ENCODE measurements around the gene DNLZ.

DNLZ gene

DNA sequence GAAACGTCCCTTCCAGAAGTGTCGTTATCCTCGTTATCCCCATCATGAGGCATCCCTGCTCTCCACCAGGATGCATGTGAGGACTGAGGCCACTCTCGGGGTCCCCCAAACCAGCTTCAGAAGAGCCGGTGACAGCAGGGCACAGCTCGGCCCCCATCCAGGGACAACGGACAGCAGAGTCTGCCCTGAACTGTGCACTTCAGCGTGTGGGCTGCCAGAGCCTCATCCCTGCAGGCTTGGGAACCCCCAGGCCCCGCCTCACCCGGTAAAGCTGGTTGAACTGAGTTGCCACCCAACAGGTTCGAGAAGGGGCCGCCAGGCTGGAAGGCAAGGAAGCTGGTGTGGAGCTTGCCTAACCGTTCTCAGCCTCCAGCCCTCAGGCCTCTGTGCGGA, 10.6 kb upstream of the DNLZ start:
- Mint-ChIP-seq H3K4me1 (ENCODE audit: low read depth) (no peaks in the 10 kb centered on the region), H3K27me3 (no peaks in the 10 kb centered on the region), H3K4me3 (no peak overlapping the region), H3K36me3 (ENCODE audit: low read depth) (peaks cover 39% of the 10 kb centered on the region), H3K27ac (no peak overlapping the region), H3K9me3 (no peaks in the 10 kb centered on the region)
- DNase-seq = no peak

DNA sequence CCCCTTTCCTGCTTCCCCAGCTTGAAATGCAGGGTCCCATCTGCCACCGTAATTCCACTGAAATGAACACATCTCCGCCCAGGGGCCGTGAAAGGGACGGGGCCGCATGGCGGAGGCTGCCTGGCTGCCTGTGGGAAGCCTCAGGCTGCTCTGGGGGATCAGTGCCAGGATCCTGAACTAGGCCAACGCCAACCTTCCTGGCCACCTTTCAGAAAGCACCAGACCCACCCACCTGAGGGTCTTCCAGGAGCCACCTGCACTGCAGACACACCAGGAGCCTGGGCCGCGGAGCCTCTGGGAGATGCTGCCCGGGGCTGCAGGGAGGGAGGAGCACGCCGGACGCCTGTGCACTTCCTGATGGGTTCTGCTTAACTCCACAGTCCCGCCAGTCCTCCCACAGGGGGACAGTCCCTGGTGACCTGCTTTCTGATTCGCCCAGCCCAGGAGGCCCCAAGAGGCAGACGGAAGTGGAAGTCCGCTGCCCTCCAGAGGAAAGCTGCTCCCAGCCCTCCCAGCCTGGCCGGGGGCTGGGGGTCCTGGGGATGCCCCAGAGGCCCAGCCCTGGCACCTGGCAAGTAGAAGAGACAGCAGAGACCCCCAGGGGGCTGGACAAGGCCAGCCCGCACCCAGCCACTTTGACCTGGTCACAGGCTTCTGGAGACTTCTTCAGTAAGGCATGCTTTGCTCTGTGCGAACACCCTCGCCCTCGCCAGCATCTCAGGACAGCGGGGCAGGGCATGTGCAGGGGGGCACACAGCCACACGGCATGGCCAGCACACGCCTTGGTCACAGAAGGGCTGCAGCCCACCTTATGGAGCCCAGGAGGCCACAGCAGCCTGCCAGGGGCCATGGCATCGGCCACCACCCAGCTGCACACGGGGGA, 10.0 kb upstream of the DNLZ start, which contains the start of gene CARD9:
TSS of gene CARD9 (minus strand) at position 370 of the 883 bp plus-strand sequence. CDS start 1,591 bp downstream, outside the sequence.
- Mint-ChIP-seq H3K36me3 (ENCODE audit: low read depth) (peaks cover 32% of the 10 kb centered on the region), H3K9me3 (no peaks in the 10 kb centered on the region), H3K4me3 (peak within 1 kb of the TSS; percentile 50), H3K27me3 (no peaks in the 10 kb centered on the region), H3K27ac (peak within 1 kb of the TSS; percentile 29), H3K4me1 (ENCODE audit: low read depth) (no peaks in the 10 kb centered on the region)
- DNase-seq = peak; percentile 33

DNA sequence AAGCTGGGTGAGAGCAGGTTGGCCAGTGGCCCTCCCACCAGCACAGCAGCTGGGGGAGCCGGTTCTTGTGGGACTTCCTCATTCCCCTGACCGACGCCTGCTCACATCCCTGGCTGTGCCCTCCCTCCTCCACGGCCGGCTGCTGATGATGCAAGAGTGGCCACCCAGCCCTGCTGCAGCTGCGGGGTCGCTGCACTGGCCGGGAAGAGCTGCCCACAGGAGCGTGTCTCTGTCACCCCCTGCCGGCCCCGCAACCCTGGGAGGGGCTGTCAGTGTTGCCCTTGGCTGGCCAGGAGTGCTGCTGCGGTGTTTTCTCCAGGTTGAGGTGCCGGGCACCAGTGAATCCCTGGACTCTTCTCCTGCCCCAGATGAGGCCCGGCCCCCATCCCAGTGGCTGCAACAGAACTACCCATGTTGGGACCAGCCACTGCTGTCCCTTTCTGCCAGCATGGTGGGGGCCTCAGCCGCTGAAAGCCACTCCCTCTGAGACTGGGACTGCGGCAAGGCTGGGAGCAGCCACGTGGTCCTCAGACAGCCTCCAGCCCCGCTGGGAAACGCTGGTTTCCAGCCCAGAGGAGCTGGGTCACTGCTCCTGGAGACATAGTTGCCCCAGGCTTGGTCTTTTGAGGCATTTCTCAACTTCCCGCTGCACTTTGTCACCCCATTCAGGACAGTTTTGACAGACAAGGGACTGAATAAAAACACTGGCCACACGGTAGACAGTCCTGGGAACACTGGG, 9.2 kb upstream of the DNLZ start:
- no peaks in the 10 kb centered on the region for H3K9me3 Mint-ChIP-seq
- no peaks in the 10 kb centered on the region for H3K4me1 Mint-ChIP-seq (ENCODE audit: low read depth)
- peak overlapping the region; percentile 29 for H3K27ac Mint-ChIP-seq
- DNase-seq = no peak
- H3K36me3 Mint-ChIP-seq (ENCODE audit: low read depth) = peaks cover 29% of the 10 kb centered on the region
- no peaks in the 10 kb centered on the region for H3K27me3 Mint-ChIP-seq
- H3K4me3 Mint-ChIP-seq = peak overlapping the region; percentile 50

DNA sequence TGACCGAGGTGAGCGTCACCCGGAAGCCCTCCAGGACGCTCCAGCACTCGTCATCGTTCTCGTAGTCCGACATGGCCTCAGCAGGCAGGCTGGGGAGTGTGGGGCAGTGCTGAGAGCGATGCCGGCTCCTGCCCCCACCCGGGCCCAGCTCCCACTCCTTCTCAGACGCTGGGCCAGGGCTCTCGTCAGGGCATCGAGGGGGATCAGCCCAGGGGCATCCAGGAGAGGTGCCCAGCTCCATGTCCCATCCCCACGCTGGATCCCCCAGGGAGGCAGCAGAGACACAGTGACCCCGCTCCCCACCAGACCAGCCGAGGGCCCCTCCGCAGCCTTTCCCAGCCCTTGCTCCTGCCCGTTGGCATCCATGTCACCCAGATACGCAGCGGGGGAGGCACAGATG, 8.5 kb upstream of the DNLZ start:
- H3K36me3 Mint-ChIP-seq (ENCODE audit: low read depth) = peaks cover 26% of the 10 kb centered on the region
- H3K4me1 Mint-ChIP-seq (ENCODE audit: low read depth) = no peaks in the 10 kb centered on the region
- DNase-seq = no peak
- no peak overlapping the region for H3K27ac Mint-ChIP-seq
- no peak overlapping the region for H3K4me3 Mint-ChIP-seq
- H3K9me3 Mint-ChIP-seq = no peaks in the 10 kb centered on the region
- H3K27me3 Mint-ChIP-seq = no peaks in the 10 kb centered on the region

DNA sequence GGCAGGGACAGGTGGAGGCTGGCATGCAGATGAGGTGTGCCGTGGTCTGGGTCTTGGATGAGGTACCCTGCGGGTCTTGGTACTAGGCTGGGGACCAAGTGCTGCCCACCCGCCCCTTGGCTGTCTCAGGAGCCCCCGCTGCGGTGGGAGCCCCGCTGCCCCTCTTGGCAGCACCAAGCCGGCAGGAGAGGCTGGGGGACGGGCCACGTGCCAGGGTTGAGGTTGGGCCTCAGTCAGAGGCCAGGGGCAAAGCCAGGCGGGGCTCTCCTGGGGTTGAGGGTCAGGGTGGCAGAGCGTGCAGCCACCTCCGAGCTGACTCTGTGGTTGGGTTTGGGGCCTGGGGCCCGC, 8.0 kb upstream of the DNLZ start:
- Mint-ChIP-seq H3K27ac (no peak overlapping the region), H3K9me3 (no peaks in the 10 kb centered on the region), H3K4me3 (no peak overlapping the region), H3K36me3 (ENCODE audit: low read depth) (peaks cover 21% of the 10 kb centered on the region), H3K4me1 (ENCODE audit: low read depth) (no peaks in the 10 kb centered on the region), H3K27me3 (no peaks in the 10 kb centered on the region)
- DNase-seq = no peak

DNA sequence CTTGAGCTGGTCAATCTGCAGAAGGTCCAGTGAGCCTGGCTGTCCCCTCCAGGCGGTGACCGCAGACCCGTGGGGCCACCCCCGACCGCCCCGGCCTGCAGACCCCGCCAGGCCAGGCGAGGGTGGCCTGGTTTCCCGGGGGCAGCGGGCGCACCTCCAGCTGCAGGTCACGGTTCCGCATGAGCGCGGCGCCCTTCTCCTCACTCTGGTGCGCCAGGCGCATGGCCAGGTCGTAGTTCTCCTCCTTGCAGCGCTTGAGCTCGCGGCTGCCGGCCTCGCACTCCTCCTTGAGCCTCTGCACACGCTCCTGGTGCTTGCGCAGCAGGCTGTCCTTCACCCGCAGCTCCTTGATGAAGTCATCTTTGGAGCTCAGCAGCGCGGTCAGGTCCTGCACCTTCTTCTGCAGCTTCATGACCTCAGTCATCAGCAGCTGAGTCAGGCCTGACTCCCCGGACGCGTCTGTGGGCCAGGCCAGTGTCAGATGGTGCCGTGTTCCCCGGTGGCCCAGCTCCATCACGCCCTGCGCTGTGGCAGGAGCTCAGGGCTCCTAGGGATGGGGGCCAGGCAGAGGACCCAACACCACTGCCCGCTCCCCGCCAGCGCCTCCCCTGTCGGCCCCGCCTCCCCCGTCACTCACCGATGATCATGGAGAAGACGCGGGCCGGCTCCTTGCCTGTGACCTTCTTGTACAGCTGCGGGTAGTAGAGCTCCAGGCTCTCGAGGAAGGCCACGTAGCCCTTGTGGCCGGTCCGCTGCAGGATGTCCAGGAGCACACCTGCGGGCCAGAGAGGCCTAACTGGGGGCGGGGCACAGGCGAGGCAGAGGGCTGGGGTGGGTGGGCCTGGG, 7.4 kb upstream of the DNLZ start:
- no peak overlapping the region for H3K4me3 Mint-ChIP-seq
- H3K27me3 Mint-ChIP-seq = no peaks in the 10 kb centered on the region
- H3K36me3 Mint-ChIP-seq (ENCODE audit: low read depth) = peaks cover 15% of the 10 kb centered on the region
- no peaks in the 10 kb centered on the region for H3K9me3 Mint-ChIP-seq
- DNase-seq = no peak
- no peaks in the 10 kb centered on the region for H3K4me1 Mint-ChIP-seq (ENCODE audit: low read depth)
- no peak overlapping the region for H3K27ac Mint-ChIP-seq

DNA sequence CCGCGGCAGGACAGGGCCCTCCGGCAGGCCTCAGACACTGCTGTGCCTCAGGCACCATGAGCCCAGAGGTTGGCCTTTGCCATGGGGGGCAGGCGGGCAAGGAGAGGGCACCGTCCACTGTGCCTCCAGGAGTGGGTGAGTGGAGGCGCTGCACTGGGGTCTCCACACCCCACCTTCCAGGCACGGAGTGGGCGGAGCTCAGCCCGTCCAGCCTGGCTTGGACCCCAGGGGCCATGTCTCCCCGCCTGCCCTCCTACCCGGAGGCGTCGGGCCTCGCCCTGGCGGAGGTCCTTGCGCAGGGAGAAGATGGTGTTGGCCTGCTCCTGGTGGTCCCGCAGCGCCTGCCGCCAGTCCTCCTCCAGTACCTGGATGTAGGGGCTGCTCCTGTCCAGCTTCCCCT, 6.5 kb upstream of the DNLZ start:
- Mint-ChIP-seq H3K4me1 (ENCODE audit: low read depth) (no peaks in the 10 kb centered on the region), H3K9me3 (no peaks in the 10 kb centered on the region), H3K36me3 (ENCODE audit: low read depth) (peaks cover 7% of the 10 kb centered on the region), H3K27me3 (no peaks in the 10 kb centered on the region), H3K27ac (no peak overlapping the region), H3K4me3 (no peak overlapping the region)
- DNase-seq = no peak

DNA sequence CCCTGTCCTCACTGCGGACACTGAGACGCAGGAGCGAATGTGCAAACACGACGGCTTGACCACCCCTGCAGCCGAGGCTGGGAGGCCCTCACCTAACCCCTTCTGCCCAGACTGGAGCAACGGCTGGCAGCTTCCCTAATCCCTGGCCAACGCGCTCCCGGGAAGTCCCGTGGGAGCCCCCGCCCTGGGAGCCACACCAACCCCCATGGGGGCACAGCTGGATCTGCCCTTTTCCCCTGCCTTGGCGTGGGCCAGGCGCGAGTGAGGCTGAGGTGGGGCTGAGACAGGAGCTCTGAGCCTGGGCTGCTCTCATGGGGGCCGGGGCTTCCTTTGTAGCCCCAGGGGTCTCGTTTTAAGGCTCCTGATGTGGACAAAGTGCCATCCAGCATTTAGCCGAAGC, 4.6 kb upstream of the DNLZ start:
- DNase-seq = no peak
- Mint-ChIP-seq H3K4me1 (ENCODE audit: low read depth) (peaks cover 7% of the 10 kb centered on the region), H3K27me3 (no peaks in the 10 kb centered on the region), H3K36me3 (ENCODE audit: low read depth) (no peaks in the 10 kb centered on the region), H3K27ac (peak overlapping the region; percentile 26), H3K9me3 (no peaks in the 10 kb centered on the region), H3K4me3 (no peak overlapping the region)

DNA sequence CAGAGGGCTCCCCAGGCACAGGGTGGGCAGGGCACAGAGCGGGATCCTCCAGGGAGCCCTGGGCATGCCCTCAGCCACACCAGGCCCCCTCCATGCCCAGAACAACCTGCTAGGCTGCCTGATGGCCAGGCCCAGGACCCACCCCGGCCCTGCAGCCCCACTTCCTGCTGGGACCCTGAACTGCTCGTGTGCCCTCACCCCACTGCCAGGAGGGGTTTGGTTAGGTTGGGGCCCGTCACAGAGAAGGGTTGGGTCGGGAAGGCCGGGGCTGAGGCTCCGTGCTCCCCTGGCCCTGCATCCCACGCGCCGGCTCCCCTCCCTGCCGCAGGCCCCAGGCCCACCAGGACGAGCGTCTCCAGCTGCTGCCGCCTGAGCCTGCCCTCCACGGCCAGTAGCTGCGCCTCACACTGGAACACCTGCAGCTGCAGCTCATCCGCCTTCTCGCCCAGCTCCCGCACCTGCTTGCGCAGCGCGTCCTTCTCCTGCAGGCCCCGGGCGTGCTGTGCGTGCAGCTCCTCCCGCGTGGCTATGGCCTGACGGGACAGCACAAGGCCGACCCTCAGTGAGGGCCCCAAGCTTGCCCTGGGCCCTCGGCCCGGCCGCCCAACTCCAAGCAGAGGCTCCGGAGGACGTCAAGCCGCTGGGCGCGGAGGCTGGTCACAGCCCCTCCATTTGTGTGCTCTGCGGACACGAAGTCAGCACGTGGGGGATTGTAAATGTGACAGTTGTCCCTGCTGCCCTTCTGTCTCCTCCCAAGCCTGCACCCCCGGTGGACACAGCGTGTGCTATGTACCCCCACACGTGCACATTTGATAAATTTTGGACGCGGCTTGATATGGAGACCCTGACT, 4.0 kb upstream of the DNLZ start:
- Mint-ChIP-seq H3K27ac (peak overlapping the region; percentile 26), H3K27me3 (no peaks in the 10 kb centered on the region), H3K36me3 (ENCODE audit: low read depth) (peaks cover 5% of the 10 kb centered on the region), H3K9me3 (no peaks in the 10 kb centered on the region), H3K4me1 (ENCODE audit: low read depth) (peaks cover 12% of the 10 kb centered on the region), H3K4me3 (no peak overlapping the region)
- no peak for DNase-seq

DNA sequence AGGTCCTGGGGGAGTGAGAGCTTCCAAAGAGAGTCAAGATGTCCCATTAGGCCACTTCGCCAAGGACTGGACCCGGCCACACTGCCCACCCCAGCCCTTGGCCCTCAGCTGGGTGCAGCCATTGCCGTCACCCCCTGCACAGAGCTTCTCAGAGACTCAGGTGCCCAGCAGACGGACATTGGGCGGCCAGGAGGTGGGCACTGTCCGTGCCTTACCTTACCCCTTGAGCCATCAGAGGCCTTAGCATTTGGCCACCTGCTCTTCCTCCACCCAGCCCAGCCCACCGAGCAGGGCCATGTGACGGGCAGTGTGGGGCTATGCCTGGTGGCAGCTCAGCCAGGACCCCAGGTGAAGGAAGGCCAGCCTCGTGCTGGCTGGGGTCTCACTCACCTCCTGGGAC, 3.3 kb upstream of the DNLZ start:
- no peaks in the 10 kb centered on the region for H3K9me3 Mint-ChIP-seq
- H3K27ac Mint-ChIP-seq = no peak overlapping the region
- no peak overlapping the region for H3K4me3 Mint-ChIP-seq
- H3K36me3 Mint-ChIP-seq (ENCODE audit: low read depth) = peaks cover 10% of the 10 kb centered on the region
- no peak for DNase-seq
- peaks cover 17% of the 10 kb centered on the region for H3K4me1 Mint-ChIP-seq (ENCODE audit: low read depth)
- no peaks in the 10 kb centered on the region for H3K27me3 Mint-ChIP-seq

DNA sequence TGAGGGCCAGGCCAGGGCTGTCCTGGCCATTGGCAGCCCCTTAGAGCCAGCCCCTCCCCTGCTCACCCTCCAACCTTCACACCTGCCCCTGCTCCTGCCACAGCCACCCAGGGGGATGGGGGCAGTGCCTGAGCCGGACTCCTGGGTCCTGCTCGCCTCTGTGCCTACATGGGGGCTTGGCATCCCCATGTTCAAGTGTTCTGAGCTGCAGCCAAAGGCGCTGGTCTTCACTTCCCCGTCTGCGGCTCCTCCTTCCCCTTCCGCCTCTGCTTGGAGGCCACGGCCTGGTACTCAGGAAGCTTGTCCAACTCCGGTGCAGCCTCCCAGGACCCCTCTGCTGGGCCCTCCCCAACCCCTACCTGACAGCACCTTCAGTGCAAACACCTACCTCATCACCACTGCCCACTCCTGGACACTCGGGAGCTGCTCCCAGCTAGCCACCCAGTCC, 2.3 kb upstream of the DNLZ start:
- no peak for DNase-seq
- Mint-ChIP-seq H3K4me3 (no peak overlapping the region), H3K27ac (peak overlapping the region; percentile 29), H3K36me3 (ENCODE audit: low read depth) (peaks cover 18% of the 10 kb centered on the region), H3K9me3 (no peaks in the 10 kb centered on the region), H3K4me1 (ENCODE audit: low read depth) (peaks cover 17% of the 10 kb centered on the region), H3K27me3 (no peaks in the 10 kb centered on the region)

DNA sequence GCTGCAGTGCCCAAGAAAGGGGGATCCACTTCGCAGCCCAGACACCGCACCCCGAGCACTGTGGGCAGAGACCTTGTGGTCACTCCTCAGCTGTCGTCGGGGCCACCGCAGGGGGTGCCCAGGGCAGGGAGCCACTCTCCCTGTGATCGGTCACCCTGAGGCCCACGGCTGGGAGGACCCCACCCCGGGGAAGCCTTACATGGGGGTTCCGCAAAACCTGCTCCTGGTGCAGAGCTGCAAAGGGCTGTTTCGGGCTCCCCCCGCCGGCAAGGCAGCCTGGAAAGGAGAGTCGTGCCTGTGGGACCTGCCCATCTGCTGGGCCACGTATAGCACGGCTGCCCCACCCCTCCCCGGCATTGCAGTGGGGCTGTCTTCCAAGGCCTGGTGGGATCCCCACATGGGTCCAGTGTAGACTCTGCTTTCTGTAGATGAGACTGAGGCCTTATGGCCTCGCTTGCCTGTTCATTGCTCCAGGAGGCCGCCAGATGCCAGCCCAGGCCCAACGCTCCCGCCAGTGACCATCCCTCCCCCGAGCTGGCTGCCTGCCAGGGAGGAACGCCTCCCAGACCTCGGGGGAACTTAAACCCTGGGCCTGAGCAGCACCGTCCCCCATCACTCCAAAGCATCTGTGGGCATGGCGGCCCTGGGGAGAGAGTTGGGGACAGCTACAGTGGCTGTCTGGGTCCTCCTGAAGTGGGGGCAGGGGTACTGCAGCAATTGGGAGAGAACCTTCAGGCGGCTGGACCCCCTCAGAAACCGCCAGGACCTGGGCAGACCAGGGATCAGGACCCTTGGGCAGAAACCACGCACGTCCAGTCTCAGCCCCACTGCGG, 1.6 kb upstream of the DNLZ start:
- DNase-seq = no peak
- no peak overlapping the region for H3K27ac Mint-ChIP-seq
- H3K4me3 Mint-ChIP-seq = no peak overlapping the region
- peaks cover 17% of the 10 kb centered on the region for H3K4me1 Mint-ChIP-seq (ENCODE audit: low read depth)
- peaks cover 24% of the 10 kb centered on the region for H3K36me3 Mint-ChIP-seq (ENCODE audit: low read depth)
- H3K27me3 Mint-ChIP-seq = no peaks in the 10 kb centered on the region
- no peaks in the 10 kb centered on the region for H3K9me3 Mint-ChIP-seq

All from activated T-cell treated with anti-CD3 and anti-CD28 coated beads, Interleukin-2, amount 50 U/mL, for 24 hours (primary cell).